Spleen (tissue), 11 donors: ENCODE results near the gene DST. TPM values are rescaled to one million over a fixed set of nuclear protein-coding genes. Genes with fewer than 3 reads are reported as not detected.

Experiments used
- DNase-seq: peaks from one replicate; pipeline ENCODE4 v3.0.0-alpha.2; 2020
- H3K27ac ChIP-seq, 8 donors: fragments of 200-600 bp; sonication (generic) in 7 of 8; 1 replicate in 4 of 8; 2 replicates in 4 of 8; pipeline versions ENCODE4 v1.5.0 to v1.8.0; 2016 to 2021; ENCODE audit warnings: inconsistent platforms in 4 of 8, mild to moderate bottlenecking in 4 of 8, moderate library complexity in 1 of 8
- H3K27me3 ChIP-seq, 7 donors: fragments of 200-600 bp; sonication (generic) in 6 of 7; replicated peaks in 1 of 7; 1 replicate in 4 of 7; 2 replicates in 3 of 7; pipeline versions ENCODE4 v1.5.0 to v1.8.0; 2016 to 2021; ENCODE audit warnings: inconsistent platforms in 3 of 7, mild to moderate bottlenecking in 1 of 7
- H3K36me3 ChIP-seq, 6 donors: fragments of 200-600 bp; sonication (generic) in 5 of 6; 1 replicate in 4 of 6; 2 replicates in 2 of 6; pipeline versions ENCODE4 v1.5.0 to v1.8.0; 2016 to 2021; ENCODE audit warnings: inconsistent platforms in 2 of 6
- H3K4me1 ChIP-seq, 6 donors: fragments of 200-600 bp; sonication (generic) in 5 of 6; 1 replicate in 3 of 6; 2 replicates in 3 of 6; pipeline versions ENCODE4 v1.5.0 to v1.8.0; 2016 to 2021; ENCODE audit warnings: inconsistent platforms in 3 of 6
- H3K4me3 ChIP-seq, 8 donors: fragments of 200-600 bp; sonication (generic) in 7 of 8; 1 replicate in 4 of 8; 2 replicates in 4 of 8; pipeline versions ENCODE4 v1.5.0 to v1.8.0; 2016 to 2021; ENCODE audit warnings: inconsistent platforms in 4 of 8, mild to moderate bottlenecking in 4 of 8, moderate library complexity in 2 of 8
- H3K9me3 ChIP-seq, 8 donors: fragments of 200-600 bp; sonication (generic) in 7 of 8; 1 replicate in 4 of 8; 2 replicates in 4 of 8; pipeline versions ENCODE4 v1.5.0 to v1.8.0; 2016 to 2021; ENCODE audit warnings: inconsistent platforms in 4 of 8
- POLR2A ChIP-seq, 3 donors: fragments of 450-650 bp; IDR thresholded peaks; one replicate each; pipeline ENCODE4 v1.5.1; 2017; ENCODE audit warnings: antibody characterized with exemption in 3 of 3, mild to moderate bottlenecking in 1 of 3
- POLR2AphosphoS5 ChIP-seq, 3 donors: sonication (generic); formaldehyde crosslinking; IDR thresholded peaks; one replicate each; pipeline ENCODE4 v1.5.1; 2017; ENCODE audit warnings: antibody characterized with exemption in 3 of 3
- WGBS, 5 donors: extraction: QIAGEN DNeasy Blood & Tissue Kit in 3 of 5; methylation state at CpG; one replicate each; pipeline versions ENCODE4 v1.1.5 to v1.1.7; 2013 to 2018; 5-methylcytosine and 5-hydroxymethylcytosine counted together
- intact Hi-C: fragments of 100-400 bp; cut with DNase I; formaldehyde crosslinking; loops from one replicate; pipeline ENCODE4 v1.15.0; 2023; ENCODE audit warnings: low total_unique reads
- polyA plus RNA-seq, 3 donors: library from polyadenylated mRNA; stranded (reverse); fragments of 200-250 nt; gene quantifications; one replicate each; pipeline ENCODE4 v1.2.1, GENCODE V29; 2013
- total RNA-seq, 7 donors: library from RNA; depleted of rRNA in 3 of 7; stranded (reverse); fragments of >200 nt in 3 of 7; fragmentation: NEBNext Ultra II Directional in 4 of 7; extraction: Animal tissue kit (Norgen Biotek cat#: 25700) in 4 of 7; gene quantifications; one replicate each; pipeline versions ENCODE4 v1.1.0 to v1.2.1, GENCODE V29; 2016 to 2021
- TF ChIP-seq, protein P1 (sequence below), 11 experiments: fragments of 200-600 bp in 7 of 11; fragments of 450-650 bp in 4 of 11; sonication (generic) in 4 of 11; IDR thresholded peaks in 8 of 11; conservative IDR thresholded peaks in 3 of 11; 1 replicate in 7 of 11; 2 replicates in 4 of 11; pipeline versions ENCODE4 v1.4.0 to v1.8.0; 2016 to 2021; ENCODE audit warnings: antibody characterized with exemption in 11 of 11, inconsistent platforms in 4 of 11, mild to moderate bottlenecking in 1 of 11
- donor health status: healthy with polysubstance abuse.
- donor health status: DM: no; HTN: no; CAD: no; lungs with moderate emphysema.
- donor health status: DM: no; HTN: no; CAD: no.
- donor health status: Bipolar disorder and iron deficiency.
- donor health status: healthy.
- donor health status: DM: no; HTN: no; CAD: no.
- donor health status: DM: yes; HTN: yes; CAD: no.

The DST gene
- total and polyA plus RNA-seq, 10 donors, result 16.5 to 236 (median 156) TPM

DNA sequence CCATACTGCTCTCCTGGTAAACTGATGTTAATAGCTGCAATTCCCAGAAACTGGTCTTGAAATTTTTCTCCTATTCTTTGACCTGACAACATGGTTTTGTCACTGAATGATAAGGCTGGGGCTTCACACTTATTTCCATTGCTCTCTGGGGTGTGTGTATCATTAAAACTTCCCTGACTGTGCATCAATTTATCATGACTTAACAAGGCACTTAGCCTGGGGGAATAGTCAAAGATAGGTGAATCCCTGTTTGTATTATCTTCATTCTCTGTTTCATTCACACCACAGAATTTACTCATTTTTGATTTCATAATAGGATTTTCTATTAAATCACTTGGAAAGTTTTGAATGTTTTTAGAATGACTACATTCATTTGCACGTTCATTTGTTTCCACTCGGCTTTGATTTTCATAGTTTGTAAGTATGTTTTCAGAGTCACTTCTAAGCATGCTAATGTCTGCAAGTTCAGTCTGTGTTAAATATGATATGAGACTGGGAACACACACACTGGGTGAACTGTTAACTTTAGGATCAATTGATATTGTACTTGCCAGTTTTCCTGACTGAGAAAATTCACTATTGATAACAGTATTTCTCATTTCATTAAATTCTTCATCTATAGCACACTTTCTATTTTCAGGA is 35.5 kb downstream of the DST start:
- H3K27me3 ChIP-seq, result no peaks in the 10 kb centered on the region
- intact Hi-C loops, result no loop called here
- no peak for DNase-seq
- no peak for TF ChIP-seq POLR2AphosphoS5 (IDR thresholded peaks at IDR 0.05)
- no peak overlapping the region for H3K4me3 ChIP-seq
- no peak overlapping the region for H3K27ac ChIP-seq
- peaks cover 0 to 24% (median 0%) of the 10 kb centered on the region in 6 donors for H3K36me3 ChIP-seq
- 73 to 94% (median 88%) methylated on average over 2 of the region's 2 CpGs for WGBS, 5 donors
- H3K4me1 ChIP-seq, result no peaks in the 10 kb centered on the region
- no peaks in the 10 kb centered on the region for H3K9me3 ChIP-seq

- Histone ChIP-seq H3K4me3 (no peak overlapping the region), H3K27me3 (no peaks in the 10 kb centered on the region), H3K4me1 (no peaks in the 10 kb centered on the region), H3K9me3 (no peaks in the 10 kb centered on the region), H3K27ac (no peak overlapping the region), H3K36me3 (peaks cover 0 to 39% (median 0%) of the 10 kb centered on the region in 6 donors)
- DNase-seq, result no peak
- intact Hi-C loops, result no loop called here
- 89 to 100% (median 95%) methylated on average over 1 of the region's 1 CpG for WGBS, 5 donors
- TF ChIP-seq POLR2A (IDR thresholded peaks at IDR 0.05), result no peak
- TF ChIP-seq POLR2AphosphoS5 (IDR thresholded peaks at IDR 0.05), result no peak
- TF ChIP-seq, protein P1, sequence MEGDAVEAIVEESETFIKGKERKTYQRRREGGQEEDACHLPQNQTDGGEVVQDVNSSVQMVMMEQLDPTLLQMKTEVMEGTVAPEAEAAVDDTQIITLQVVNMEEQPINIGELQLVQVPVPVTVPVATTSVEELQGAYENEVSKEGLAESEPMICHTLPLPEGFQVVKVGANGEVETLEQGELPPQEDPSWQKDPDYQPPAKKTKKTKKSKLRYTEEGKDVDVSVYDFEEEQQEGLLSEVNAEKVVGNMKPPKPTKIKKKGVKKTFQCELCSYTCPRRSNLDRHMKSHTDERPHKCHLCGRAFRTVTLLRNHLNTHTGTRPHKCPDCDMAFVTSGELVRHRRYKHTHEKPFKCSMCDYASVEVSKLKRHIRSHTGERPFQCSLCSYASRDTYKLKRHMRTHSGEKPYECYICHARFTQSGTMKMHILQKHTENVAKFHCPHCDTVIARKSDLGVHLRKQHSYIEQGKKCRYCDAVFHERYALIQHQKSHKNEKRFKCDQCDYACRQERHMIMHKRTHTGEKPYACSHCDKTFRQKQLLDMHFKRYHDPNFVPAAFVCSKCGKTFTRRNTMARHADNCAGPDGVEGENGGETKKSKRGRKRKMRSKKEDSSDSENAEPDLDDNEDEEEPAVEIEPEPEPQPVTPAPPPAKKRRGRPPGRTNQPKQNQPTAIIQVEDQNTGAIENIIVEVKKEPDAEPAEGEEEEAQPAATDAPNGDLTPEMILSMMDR (IDR thresholded peaks at IDR 0.05 in 8 of 11, conservative IDR thresholded peaks at IDR 0.05 in 3 of 11), result no peak
These were observed 37.3 kb downstream of the DST start for GRCh38 chr6:56605435-56605834.

- Histone ChIP-seq H3K4me1 (no peaks in the 10 kb centered on the region), H3K9me3 (no peaks in the 10 kb centered on the region), H3K4me3 (no peak overlapping the region), H3K27ac (no peak overlapping the region), H3K36me3 (peaks cover 0 to 46% (median 0%) of the 10 kb centered on the region in 6 donors), H3K27me3 (no peaks in the 10 kb centered on the region)
- WGBS, 5 donors, result 80 to 95% (median 91%) methylated on average over 1 of the region's 1 CpG
- intact Hi-C loops, result no loop called here
- DNase-seq, result no peak
- TF ChIP-seq, protein P1 (IDR thresholded peaks at IDR 0.05 in 8 of 11, conservative IDR thresholded peaks at IDR 0.05 in 3 of 11), result no peak
- TF ChIP-seq POLR2A (IDR thresholded peaks at IDR 0.05) (no peak), POLR2AphosphoS5 (IDR thresholded peaks at IDR 0.05) (no peak)
These were observed 38.5 kb downstream of the DST start for GRCh38 chr6:56604186-56604585.

DNA sequence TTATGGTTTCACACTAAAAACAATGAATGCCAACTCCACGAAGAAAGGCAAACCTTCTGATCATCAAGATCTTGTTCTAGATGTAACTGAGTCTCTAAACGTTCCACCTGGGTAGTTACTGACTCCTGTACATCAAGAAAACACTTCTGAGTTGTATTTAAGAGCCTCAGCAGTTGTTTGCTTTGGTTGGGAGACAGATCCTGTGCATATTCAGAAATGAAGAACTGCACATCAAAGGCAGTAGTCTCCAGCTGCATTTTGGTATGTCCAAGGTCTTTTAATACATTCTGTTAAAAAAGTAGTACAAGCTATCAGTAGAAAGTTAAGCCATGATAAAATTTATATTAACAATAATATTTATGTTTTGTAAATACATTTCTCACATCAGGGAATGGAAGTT is 41.3 kb downstream of the DST start:
- H3K4me3 ChIP-seq, result no peak overlapping the region
- TF ChIP-seq, protein P1 (IDR thresholded peaks at IDR 0.05 in 8 of 11, conservative IDR thresholded peaks at IDR 0.05 in 3 of 11), result no peak
- TF ChIP-seq POLR2A (IDR thresholded peaks at IDR 0.05), result no peak
- TF ChIP-seq POLR2AphosphoS5 (IDR thresholded peaks at IDR 0.05), result no peak
- WGBS, 5 donors, result 63 to 88% (median 75%) methylated on average over 2 of the region's 2 CpGs
- H3K36me3 ChIP-seq, result peaks cover 0 to 40% (median 0%) of the 10 kb centered on the region in 6 donors
- H3K9me3 ChIP-seq, result no peaks in the 10 kb centered on the region
- DNase-seq, result no peak
- H3K4me1 ChIP-seq, result no peaks in the 10 kb centered on the region
- no peaks in the 10 kb centered on the region for H3K27me3 ChIP-seq
- intact Hi-C loops, result no loop called here
- H3K27ac ChIP-seq, result no peak overlapping the region
